GM19397 (cell line): ENCODE measurements around the gene CCL20.
"Not testable (repeated sequence)": the region's sequence is repeated elsewhere in the genome, so short reads cannot be mapped to it uniquely, and the experiment has no call there.

Experiments
- ATAC-seq: cut with Tn5 transposase; IDR thresholded peaks from one replicate; pipeline ENCODE4 v1.9.1; 2021; ENCODE audit warnings: mild to moderate bottlenecking, moderate library complexity; ENCODE audit not compliant: unreplicated experiment

CCL20 gene

GRCh38 chr2:227828477-227828912 lies 14.9 kb downstream of the CCL20 start:
- ATAC-seq = no peak

- no peak for ATAC-seq
These were observed 15.7 kb downstream of the CCL20 start for GRCh38 chr2:227829337-227829736.

GRCh38 chr2:227834423-227834822 lies 20.8 kb downstream of the CCL20 start:
- ATAC-seq = no peak

GRCh38 chr2:227834916-227835650 lies 21.4 kb downstream of the CCL20 start:
- no peak for ATAC-seq

- not testable (repeated sequence) for ATAC-seq
These were observed 25.9 kb downstream of the CCL20 start for GRCh38 chr2:227839339-227840129.

GRCh38 chr2:227846831-227847230 lies 33.2 kb downstream of the CCL20 start:
- ATAC-seq = no peak

- no peak for ATAC-seq
These were observed 34.5 kb downstream of the CCL20 start for GRCh38 chr2:227848146-227848545.

- ATAC-seq = no peak
These were observed 34.9 kb downstream of the CCL20 start for GRCh38 chr2:227848586-227848985.

GRCh38 chr2:227849906-227850305 lies 36.3 kb downstream of the CCL20 start:
- no peak for ATAC-seq

GRCh38 chr2:227853204-227853629 lies 39.6 kb downstream of the CCL20 start:
- ATAC-seq = no peak

GRCh38 chr2:227853765-227854271 lies 40.2 kb downstream of the CCL20 start:
- no peak for ATAC-seq

GRCh38 chr2:227855440-227855839 lies 41.8 kb downstream of the CCL20 start:
- no peak for ATAC-seq

- no peak for ATAC-seq
These were observed 43.1 kb downstream of the CCL20 start for GRCh38 chr2:227856697-227857096.

- ATAC-seq = no peak
These were observed 46.6 kb downstream of the CCL20 start for GRCh38 chr2:227860221-227860641.

GRCh38 chr2:227861011-227861410 lies 47.4 kb downstream of the CCL20 start:
- no peak for ATAC-seq

- ATAC-seq = no peak
These were observed 48.6 kb downstream of the CCL20 start for GRCh38 chr2:227862227-227862740.

- no peak for ATAC-seq
These were observed 49.3 kb downstream of the CCL20 start for GRCh38 chr2:227862741-227863588.

GRCh38 chr2:227864161-227864756 lies 50.6 kb downstream of the CCL20 start:
- no peak for ATAC-seq

GRCh38 chr2:227865291-227865690 lies 51.6 kb downstream of the CCL20 start:
- ATAC-seq = no peak
